Fibroblast of lung (primary cell): ENCODE data around the gene SRD5A2.

Experiments used
- EZH2 ChIP-seq: IDR thresholded peaks from 2 replicates; pipeline ENCODE4 v1.5.1; 2012; ENCODE audit warnings: low read length, control low read depth, mild to moderate bottlenecking; ENCODE audit errors: missing control alignments
- TF ChIP-seq, protein P1 (sequence below), 2 donors: IDR thresholded peaks in 1 of 2; conservative IDR thresholded peaks in 1 of 2; 1 replicate in 1 of 2; 2 replicates in 1 of 2; pipeline ENCODE4 v1.5.1; 2011 to 2012; ENCODE audit warnings: low read length in 2 of 2, control low read depth in 1 of 2, inconsistent platforms in 1 of 2, low read depth in 1 of 2, mild to moderate bottlenecking in 1 of 2

DNA sequence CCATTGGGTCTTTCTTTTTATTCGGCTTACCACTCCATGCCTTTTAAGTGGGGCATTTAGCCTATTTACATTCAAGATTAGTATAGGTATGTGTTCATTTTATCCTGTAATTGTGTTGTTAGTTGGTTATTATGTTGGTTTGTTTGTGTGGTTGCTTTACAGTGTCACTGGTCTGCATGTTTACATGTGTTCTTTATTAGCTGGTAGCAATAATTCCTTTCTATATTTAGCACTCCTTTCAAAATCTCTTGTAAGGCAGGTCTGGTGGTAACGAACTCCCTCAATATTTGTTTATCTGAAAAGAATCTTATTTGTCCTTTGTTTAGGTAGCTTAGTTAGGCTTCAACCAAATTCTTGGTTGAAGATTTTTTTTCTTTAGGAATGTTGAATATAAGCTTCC lies 97.5 kb downstream of the SRD5A2 start:
- TF ChIP-seq, protein P1, sequence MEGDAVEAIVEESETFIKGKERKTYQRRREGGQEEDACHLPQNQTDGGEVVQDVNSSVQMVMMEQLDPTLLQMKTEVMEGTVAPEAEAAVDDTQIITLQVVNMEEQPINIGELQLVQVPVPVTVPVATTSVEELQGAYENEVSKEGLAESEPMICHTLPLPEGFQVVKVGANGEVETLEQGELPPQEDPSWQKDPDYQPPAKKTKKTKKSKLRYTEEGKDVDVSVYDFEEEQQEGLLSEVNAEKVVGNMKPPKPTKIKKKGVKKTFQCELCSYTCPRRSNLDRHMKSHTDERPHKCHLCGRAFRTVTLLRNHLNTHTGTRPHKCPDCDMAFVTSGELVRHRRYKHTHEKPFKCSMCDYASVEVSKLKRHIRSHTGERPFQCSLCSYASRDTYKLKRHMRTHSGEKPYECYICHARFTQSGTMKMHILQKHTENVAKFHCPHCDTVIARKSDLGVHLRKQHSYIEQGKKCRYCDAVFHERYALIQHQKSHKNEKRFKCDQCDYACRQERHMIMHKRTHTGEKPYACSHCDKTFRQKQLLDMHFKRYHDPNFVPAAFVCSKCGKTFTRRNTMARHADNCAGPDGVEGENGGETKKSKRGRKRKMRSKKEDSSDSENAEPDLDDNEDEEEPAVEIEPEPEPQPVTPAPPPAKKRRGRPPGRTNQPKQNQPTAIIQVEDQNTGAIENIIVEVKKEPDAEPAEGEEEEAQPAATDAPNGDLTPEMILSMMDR (conservative IDR thresholded peaks at IDR 0.05 in 1 of 2, IDR thresholded peaks at IDR 0.05 in 1 of 2; ENCODE audit: low read depth in 1 of 2, low read length in 2 of 2), result no peak
- no peak for TF ChIP-seq EZH2
